Nephron progenitor cell (in vitro differentiated cells): Measurements from ENCODE around the gene ILF3.
A peak's percentile ranks its signal among the peaks of the same experiment; 100 is the strongest.

ENCODE experiments used
- DNase-seq: peaks from one replicate; pipeline ENCODE4 v3.0.0; 2021
- H3K27ac Mint-ChIP-seq: 2 replicates; pipeline ENCODE4 v1.8.0; 2021; ENCODE audit warnings: mild to moderate bottlenecking, moderate library complexity, mixed read lengths
- H3K27me3 Mint-ChIP-seq: 2 replicates; pipeline ENCODE4 v1.8.0; 2021; ENCODE audit warnings: mild to moderate bottlenecking, low read depth, mixed read lengths; ENCODE audit not compliant: poor library complexity
- H3K36me3 Mint-ChIP-seq: 2 replicates; pipeline ENCODE4 v1.8.0; 2021; ENCODE audit warnings: low read depth, mixed read lengths
- H3K4me1 Mint-ChIP-seq: 2 replicates; pipeline ENCODE4 v1.8.0; 2021; ENCODE audit warnings: mixed read lengths
- H3K4me3 Mint-ChIP-seq: 2 replicates; pipeline ENCODE4 v1.8.0; 2021; ENCODE audit warnings: mild to moderate bottlenecking, moderate library complexity, mixed read lengths
- H3K9me3 Mint-ChIP-seq: 2 replicates; pipeline ENCODE4 v1.8.0; 2021; ENCODE audit warnings: mild to moderate bottlenecking, moderate library complexity, mixed read lengths
- CTCF ChIP-seq: fragments of 200-600 bp; sonication (generic); IDR thresholded peaks from 2 replicates; pipeline ENCODE4 v1.5.0; 2021; ENCODE audit warnings: antibody characterized with exemption

The ILF3 gene

GRCh38 chr19:10712754-10713153 is 58.6 kb downstream of the ILF3 start:
- no peak for TF ChIP-seq CTCF
- Mint-ChIP-seq H3K36me3 (peaks cover 7% of the 10 kb centered on the region), H3K27ac (no peak overlapping the region), H3K27me3 (no peaks in the 10 kb centered on the region), H3K4me1 (peaks cover 25% of the 10 kb centered on the region), H3K4me3 (no peak overlapping the region), H3K9me3 (no peaks in the 10 kb centered on the region)
- no peak for DNase-seq

DNA sequence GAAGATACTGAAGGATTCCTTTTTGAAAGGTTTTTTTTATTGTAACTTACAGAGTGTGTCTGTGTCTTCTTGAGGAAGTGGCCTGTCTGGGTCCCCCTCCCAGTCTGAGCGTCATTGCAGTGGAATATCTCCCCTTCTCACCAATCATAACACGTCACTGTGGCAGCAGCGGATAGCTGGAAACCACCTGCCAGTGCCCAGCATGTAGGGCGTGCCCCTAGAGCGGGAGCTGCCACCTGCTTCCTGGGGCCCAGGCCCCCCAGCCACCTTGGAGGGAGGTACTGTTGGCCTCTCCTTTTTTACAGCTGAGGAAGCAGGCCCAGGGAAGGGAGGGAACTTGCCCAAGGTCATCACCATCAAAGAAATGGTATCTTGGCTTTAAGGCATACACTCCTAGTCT is 59.2 kb downstream of the ILF3 start:
- no peak overlapping the region for H3K4me3 Mint-ChIP-seq
- peak overlapping the region; percentile 66 for H3K27ac Mint-ChIP-seq
- H3K27me3 Mint-ChIP-seq, result no peaks in the 10 kb centered on the region

DNA sequence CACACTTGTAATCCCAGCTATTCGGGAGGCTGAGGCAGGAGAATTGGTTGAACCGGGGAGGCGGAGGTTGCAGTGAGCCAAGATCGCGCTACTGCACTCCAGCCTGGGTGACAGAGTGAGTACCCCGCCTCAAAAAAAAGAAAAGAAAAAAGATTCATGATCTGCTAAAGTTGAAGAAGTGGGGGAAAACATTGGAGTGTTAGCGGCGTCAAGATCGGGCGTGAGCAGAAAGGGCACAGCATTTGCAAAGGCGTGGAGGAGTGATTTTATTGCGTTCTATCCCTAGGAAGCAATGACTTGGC is 62.9 kb downstream of the ILF3 start:
- Mint-ChIP-seq H3K27ac (peak overlapping the region; percentile 93), H3K9me3 (no peaks in the 10 kb centered on the region), H3K4me1 (peaks cover 35% of the 10 kb centered on the region), H3K4me3 (peak overlapping the region; percentile 78), H3K36me3 (peaks cover 2% of the 10 kb centered on the region), H3K27me3 (peaks cover 3% of the 10 kb centered on the region)
- no peak for TF ChIP-seq CTCF
- DNase-seq, result no peak

More for the DNA sequence above, 59.2 kb downstream of the ILF3 start:
- H3K9me3 Mint-ChIP-seq, result no peaks in the 10 kb centered on the region
- TF ChIP-seq CTCF, result no peak
- H3K4me1 Mint-ChIP-seq, result peaks cover 25% of the 10 kb centered on the region
- peaks cover 7% of the 10 kb centered on the region for H3K36me3 Mint-ChIP-seq
- DNase-seq, result no peak

- Mint-ChIP-seq H3K27me3 (peaks cover 3% of the 10 kb centered on the region), H3K27ac (peak within 1 kb of the TSS; percentile 97), H3K36me3 (no peaks in the 10 kb centered on the region), H3K9me3 (no peaks in the 10 kb centered on the region), H3K4me3 (peak within 1 kb of the TSS; percentile 96), H3K4me1 (peaks cover 31% of the 10 kb centered on the region)
- peak; percentile 99 for DNase-seq
- TF ChIP-seq CTCF, result peak; percentile 74
Measured at GRCh38 chr19:10717356-10718204, 63.4 kb downstream of the ILF3 start, which contains the start of gene DNM2. Gene DNM2 (plus strand): TSS chr19:10718079. CDS start chr19:10718243, 164 bp downstream.

DNA sequence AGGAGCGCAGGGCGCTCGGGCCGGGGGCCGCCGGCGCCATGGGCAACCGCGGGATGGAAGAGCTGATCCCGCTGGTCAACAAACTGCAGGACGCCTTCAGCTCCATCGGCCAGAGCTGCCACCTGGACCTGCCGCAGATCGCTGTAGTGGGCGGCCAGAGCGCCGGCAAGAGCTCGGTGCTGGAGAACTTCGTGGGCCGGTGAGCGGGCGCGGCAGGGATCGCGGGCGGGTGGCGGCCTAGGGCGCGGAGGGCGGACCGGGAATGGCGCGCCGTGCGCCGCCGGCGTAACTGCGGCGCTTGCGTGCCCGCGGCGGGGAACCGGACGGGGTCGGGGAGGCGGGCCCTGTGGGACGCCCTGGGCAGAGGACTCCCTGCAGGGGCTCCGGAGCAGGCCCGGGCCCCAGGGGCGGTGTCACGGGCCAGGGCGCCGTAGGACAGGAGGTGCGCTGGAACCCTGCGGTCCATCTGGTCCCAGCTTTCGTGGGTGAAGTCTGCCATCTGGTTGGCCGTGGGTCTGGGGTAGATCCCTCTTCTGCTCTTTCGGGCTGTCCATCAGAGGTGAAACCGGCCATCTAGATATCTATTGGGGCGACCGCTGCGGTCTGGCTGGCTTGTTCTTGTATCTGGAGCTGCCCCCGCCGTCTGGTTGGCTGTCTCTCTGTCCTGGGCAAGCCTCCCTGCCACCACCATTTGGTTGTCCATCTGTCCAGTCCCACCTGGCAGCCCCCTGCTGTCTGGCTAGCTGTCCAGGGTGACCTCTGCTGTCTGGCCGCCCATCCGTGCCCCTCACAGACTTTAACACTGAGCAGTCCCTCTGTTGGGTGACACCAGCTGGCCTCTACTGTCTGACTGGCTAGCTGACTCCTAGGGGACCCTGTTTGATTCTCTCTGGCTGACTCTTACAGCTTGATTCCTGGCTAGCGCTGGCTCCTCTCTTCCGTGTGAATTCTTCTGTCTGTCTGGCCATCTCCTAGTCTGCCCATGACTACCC is 64.4 kb downstream of the ILF3 start:
- peak; percentile 71 for DNase-seq
- H3K27ac Mint-ChIP-seq, result peak overlapping the region; percentile 97
- TF ChIP-seq CTCF, result no peak
- H3K9me3 Mint-ChIP-seq, result no peaks in the 10 kb centered on the region
- H3K36me3 Mint-ChIP-seq, result peaks cover 2% of the 10 kb centered on the region
- peak overlapping the region; percentile 96 for H3K4me3 Mint-ChIP-seq
- peaks cover 3% of the 10 kb centered on the region for H3K27me3 Mint-ChIP-seq
- peaks cover 31% of the 10 kb centered on the region for H3K4me1 Mint-ChIP-seq
